HG02642 (cell line): Measurements from ENCODE around the gene ZNF536.

ENCODE experiments used
- ATAC-seq: cut with Tn5 transposase; IDR thresholded peaks from one replicate; pipeline ENCODE4 v1.9.1; 2021; ENCODE audit warnings: mild to moderate bottlenecking; ENCODE audit not compliant: unreplicated experiment, poor library complexity

The ZNF536 gene

DNA sequence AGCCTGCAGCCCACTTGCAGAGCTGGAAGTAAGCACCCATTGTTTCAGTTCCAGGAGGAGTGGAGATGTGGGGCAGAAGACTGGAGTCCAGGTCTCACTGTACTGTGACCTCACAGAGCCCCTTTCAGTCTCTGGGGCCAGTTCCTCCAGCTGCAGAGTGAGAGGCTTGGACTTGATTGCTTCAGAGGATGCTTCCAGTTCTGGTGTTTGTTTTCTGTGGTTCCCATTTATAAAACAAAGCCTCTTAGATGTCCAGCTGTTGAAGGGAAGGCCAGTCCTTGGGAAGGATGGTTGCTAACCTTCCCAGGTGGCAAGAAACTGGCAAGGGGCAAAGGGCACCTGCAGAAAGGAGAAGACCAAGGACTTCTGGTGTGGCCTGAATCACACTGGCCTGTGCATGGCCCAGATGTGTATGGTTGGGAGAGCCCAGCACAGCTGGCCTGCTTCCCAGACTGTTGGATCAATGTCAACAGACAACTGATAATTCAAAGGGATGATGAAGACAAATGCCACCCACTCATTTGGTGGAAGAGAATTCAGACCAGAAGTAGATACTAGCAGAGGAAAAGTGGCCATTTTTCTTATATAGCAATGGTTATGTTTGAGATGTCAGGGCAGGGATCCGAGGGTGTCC, 218.5 kb downstream of the ZNF536 start:
- no peak for ATAC-seq

DNA sequence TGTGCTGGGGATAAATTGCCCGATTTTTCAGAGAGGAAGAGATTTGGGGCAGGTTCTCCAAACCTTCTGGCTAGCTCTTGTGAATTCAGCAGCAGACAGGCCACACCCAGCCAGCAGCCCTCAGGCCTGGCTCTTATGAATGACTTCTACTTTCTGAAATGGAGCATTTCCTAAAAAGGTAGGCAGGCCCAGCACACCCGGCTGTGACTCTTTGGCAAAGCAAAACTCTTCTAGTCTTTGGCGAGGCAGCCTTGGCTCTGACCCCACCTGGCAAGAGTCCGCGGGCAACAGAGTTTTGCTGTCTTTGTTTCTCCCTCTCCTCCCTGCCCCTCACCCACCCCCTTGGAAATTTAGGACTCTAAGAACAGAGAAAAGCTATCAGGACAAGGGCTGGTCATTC, 221.2 kb downstream of the ZNF536 start:
- no peak for ATAC-seq

DNA sequence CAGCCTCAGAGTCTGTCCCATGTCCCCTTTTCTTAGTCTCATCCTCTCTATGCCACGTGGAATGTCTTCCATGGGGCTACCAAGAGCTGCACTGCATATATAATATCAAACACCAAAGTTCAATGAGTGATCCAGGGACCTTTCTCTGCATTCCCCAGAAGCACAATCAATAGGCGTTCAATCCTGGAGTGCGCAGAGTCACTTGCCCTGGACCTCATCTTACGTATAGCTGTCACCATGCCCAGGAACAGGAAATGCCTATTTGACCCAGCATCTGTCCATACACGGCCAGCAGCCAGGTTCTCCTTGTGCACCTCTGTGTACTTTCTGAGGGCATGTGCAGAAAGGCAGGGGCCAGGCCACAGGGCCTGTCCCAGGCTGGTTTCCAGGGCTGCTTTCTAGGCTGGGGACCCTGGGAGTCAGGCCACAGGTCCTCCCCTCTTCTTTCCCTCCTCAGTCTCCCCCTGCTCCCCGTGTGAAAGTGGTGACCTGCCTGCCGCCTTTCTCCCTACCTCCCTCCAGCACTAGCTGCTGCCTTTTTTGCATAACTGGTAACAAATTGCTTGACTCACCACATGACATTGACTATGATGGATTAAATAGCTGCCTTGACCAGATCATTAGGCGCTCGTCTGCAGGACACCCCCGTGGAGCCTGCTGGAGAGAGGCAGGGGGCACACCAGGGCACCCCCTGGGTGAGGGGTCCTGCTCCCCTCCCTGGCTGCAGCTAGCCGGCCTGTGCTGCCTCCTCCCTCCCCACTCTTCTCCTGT, 222.0 kb downstream of the ZNF536 start:
- no peak for ATAC-seq

DNA sequence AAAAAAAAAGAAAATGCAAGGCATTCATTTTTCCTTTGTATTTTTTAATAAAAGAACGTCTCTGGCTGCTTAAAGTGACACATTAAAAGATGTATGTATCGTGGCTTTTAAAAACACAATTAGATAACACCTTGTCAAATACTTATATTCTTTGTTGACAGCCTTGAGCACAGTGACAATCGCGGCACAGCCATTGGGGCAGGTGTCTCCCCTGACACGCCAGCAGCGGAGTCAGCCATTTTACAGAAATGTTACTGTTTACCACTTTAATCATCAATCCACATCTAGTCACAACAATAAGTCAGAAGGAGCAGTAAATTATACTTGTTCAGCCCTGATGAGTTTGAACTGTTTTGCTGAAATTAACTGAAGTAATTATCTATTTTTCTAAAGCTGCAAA, 224.1 kb downstream of the ZNF536 start:
- ATAC-seq: no peak

DNA sequence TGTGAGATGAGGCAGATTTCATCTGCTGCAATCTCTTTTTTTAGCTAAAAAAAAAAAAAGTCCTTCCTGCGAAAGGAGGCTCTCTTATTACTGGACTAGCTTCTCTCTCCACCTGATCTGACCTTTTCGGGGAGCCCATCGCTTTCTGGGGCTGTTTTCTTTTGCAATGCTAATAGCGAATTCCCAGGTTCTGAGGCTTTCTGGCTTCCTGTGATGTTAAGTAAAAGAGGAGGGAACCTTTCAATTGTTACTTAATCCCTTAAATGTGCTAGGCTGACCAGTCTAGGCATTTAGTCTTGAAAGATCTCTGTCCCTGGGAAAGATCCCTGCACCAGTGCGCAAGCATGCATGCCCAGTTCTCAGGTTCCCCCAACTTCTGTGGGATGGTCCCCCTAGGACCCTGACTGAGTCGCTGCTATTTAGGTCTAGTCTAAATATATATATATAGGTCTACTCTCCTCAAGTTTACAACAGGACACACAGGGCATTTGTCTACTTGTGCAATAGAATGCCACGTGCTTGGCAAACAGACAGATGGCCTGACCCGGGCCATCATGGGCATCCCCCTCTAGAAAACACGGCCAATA, 224.7 kb downstream of the ZNF536 start:
- no peak for ATAC-seq

DNA sequence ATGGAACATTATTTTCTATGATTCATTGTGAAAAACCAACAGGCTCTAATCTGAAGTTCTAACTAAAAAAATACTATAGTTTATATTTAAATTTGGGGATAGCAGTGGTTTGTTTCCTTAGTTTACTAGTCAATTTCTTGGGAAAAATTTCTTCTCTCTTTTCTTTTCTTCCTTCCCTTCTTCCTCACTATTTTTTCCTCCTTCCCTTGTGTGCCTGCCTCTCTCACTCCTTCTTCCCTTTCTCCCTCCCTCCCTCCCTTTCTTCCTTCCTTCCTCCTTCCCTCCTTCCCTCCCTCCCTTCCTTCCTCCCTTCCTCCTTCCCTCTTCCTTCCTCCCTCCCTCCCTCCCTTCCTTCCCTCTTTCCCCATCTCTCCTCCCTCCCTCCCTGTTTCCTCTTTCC, 226.5 kb downstream of the ZNF536 start:
- ATAC-seq: no peak

DNA sequence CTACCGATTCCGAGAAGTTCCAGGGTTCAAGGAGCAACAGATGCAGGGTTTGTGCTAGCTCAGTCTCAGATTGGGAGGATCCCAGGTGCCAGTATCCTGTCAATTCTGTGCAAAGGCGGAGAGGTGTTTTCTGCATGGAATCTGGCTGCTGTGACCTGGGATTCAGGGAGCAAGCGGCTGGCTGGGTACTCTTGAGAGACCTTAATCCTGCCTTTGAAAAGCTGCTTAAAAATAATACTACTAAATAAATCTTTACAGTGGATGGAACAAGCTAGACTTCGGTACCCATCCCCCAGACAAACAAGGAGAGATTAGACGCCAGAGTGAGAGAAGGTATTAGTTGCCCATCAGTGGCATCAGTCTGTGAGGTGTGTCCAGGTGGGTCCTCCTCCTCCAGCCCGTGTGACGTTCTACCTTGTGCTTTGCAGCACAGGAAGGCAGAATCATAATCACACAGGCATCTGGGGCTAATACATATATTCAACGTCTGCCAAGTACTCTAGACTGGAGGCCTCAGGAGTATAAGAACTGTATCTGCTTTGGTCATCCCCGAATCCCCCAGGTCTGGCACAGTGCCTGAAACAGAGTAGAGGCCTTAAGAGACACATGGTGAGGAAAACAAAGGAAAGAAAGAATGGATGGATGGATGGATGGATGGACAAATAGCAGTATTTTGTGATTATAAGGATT, 230.6 kb downstream of the ZNF536 start:
- ATAC-seq: no peak

DNA sequence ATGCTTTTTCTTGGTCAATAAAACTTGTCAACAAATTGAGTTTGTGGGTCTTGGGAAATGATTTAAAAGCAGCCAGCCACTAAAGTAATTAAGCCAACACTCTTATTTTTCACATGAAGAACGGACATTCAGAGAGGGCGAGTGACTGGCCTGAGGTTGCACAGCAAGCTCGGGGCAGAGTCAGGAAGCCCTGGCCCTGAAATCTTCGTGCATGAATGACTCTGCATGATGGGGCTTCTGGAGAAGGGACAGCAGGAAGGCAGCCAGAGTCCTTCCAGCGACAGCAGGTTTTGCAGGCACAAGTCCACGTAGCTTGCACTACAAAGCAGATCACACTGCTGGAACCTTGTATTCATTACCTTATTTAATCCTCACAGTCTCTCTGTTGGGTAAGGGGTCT, 232.5 kb downstream of the ZNF536 start:
- ATAC-seq: no peak

DNA sequence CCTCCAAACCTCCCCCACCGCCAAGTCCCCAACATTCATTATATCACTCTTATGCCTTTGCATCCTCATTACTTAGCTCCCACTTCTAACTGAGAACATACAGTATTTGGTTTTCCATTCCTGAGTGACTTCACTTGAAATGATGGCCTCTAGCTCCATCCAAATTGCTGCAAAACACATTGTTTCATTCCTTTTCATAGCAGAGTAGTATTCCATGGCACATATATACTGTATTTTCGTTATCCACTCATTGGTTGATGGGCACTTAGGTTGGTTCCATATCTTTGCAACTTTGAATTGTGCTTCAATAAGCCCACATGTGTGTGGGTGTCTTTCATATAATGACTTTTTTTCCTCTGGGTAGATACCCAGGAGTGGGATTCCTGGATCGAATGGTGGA, 233.1 kb downstream of the ZNF536 start:
- no peak for ATAC-seq

DNA sequence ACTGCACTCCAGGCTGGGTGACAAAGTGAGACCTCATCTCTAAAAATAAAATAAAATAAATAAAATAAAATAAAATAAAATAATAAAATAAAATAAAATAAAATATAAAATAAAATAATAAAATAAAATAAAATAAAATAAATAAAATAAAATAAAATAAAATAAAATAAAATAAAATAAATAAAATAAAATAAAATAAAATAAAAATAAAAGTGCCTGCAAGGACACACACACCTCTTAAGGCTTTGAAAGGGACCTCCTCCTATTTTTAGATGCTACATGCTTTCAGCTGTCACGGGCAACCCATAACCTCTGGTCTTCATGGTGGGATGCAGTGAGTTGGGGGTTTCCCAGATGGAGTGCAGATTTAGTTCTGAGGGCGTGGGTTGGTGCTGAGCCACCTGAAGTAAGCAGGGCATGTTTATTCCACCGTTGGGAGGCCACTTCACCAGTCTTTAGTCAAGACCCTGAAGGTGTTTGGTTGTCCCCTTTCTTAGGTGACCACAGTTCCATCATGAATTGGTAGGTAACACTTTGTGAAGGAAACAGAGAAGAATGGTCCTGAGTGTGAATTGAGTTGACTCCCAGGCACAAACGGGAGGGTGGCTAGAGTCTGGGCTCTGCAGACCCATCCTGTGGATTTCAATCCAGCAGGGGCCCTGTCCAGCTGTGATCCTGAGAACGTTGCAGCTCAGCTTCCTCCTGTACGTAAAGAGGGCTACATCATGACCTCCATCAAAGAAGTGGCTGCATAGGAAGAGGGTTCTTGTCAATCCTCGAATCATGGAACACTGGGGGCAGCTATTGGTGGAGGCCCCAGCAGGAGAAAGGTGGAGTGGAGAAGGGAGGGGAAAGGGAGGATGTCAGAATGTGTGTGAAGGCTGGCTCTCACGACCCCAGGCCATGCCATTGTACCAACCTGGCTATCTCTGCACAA, 234.2 kb downstream of the ZNF536 start:
- no peak for ATAC-seq
